Heart right ventricle (tissue), 16 donors: ENCODE measurements around the gene MZF1. TPM values are rescaled to one million over a fixed set of nuclear protein-coding genes. Genes with fewer than 3 reads are reported as not detected.
A peak's percentile ranks its signal among the peaks of the same experiment; 100 is the strongest.

Source experiments
- ATAC-seq, 8 donors: fragments of 200-7000 bp; cut with Tn5 transposase; one replicate each; pipeline ENCODE4 v1.9.1; 2020; ENCODE audit warnings: mild to moderate bottlenecking in 8 of 8, moderate library complexity in 8 of 8, moderate number of reproducible peaks in 1 of 8
- DNase-seq, 2 donors: peaks; one replicate each; pipeline ENCODE4 v3.0.0-alpha.2; 2020
- H3K27ac ChIP-seq, 10 donors: fragments of 200-600 bp; sonication (generic) in 2 of 10; one replicate each; pipeline versions ENCODE4 v1.5.0 to v1.8.0; 2020 to 2022; ENCODE audit warnings: mild to moderate bottlenecking in 3 of 10
- H3K27me3 ChIP-seq, 7 donors: fragments of 200-600 bp; one replicate each; pipeline ENCODE4 v1.8.0; 2021 to 2022; ENCODE audit warnings: mild to moderate bottlenecking in 2 of 7
- H3K36me3 ChIP-seq, 9 donors: fragments of 200-600 bp; sonication (generic) in 1 of 9; one replicate each; pipeline versions ENCODE4 v1.5.0 to v1.8.0; 2020 to 2022; ENCODE audit warnings: mild to moderate bottlenecking in 2 of 9
- H3K4me1 ChIP-seq, 9 donors: fragments of 200-600 bp; sonication (generic) in 1 of 9; one replicate each; pipeline versions ENCODE4 v1.5.0 to v1.8.0; 2020 to 2022; ENCODE audit warnings: mild to moderate bottlenecking in 4 of 9
- H3K4me3 ChIP-seq, 10 donors: fragments of 200-600 bp; sonication (generic) in 2 of 10; one replicate each; pipeline versions ENCODE4 v1.5.0 to v1.8.0; 2020 to 2022; ENCODE audit warnings: mild to moderate bottlenecking in 7 of 10, moderate library complexity in 2 of 10
- H3K9me3 ChIP-seq, 11 donors: fragments of 200-600 bp in 10 of 11; sonication (generic) in 2 of 11; one replicate each; pipeline versions ENCODE4 v1.5.0 to v1.8.0; 2013 to 2022; ENCODE audit warnings: mild to moderate bottlenecking in 2 of 11, control low read depth in 1 of 11, moderate library complexity in 1 of 11
- WGBS, 2 donors: extraction: QIAGEN DNeasy Blood & Tissue Kit; methylation state at CpG; one replicate each; pipeline ENCODE4 v1.1.7; 2013; ENCODE audit warnings: inconsistent platforms in 1 of 2; 5-methylcytosine and 5-hydroxymethylcytosine counted together
- intact Hi-C, 10 donors: fragments of 100-400 bp; cut with DNase I; formaldehyde crosslinking; loops; one replicate each; pipeline versions ENCODE4 v1.11.1 to v1.14.2; 2022
- microRNA-seq, 2 donors: library from miRNA; unstranded; fragments of <30 nt; microRNA quantifications; one replicate each; pipeline ENCODE4 v1.2.0, GENCODE V29; 2021
- polyA plus RNA-seq, 2 donors: library from polyadenylated mRNA; stranded (reverse); fragments of 200-250 nt; gene quantifications; one replicate each; pipeline ENCODE4 v1.2.3, GENCODE V29; 2013
- total RNA-seq, 10 donors: library from RNA; stranded (reverse); fragmentation: NEBNext Ultra II Directional in 3 of 10; extraction: Animal tissue kit (Norgen Biotek cat#: 25700) in 3 of 10; gene quantifications; one replicate each; pipeline versions ENCODE4 v1.2.1 to v1.2.4, GENCODE V29; 2021 to 2023
- TF ChIP-seq, protein P1 (sequence below), 9 donors: fragments of 200-600 bp; sonication (generic) in 2 of 9; IDR thresholded peaks; one replicate each; pipeline versions ENCODE4 v1.5.0 to v1.8.0; 2021 to 2022; ENCODE audit warnings: antibody characterized with exemption in 9 of 9, mild to moderate bottlenecking in 5 of 9, moderate library complexity in 1 of 9
- donor health status: Arrhythmogenic right ventricular cardiomyopathy.
- donor health status: ischemic (EF 13 %, LVEDD 7.1; RV severe dilation, severe dysfunction).
- donor health status: healthy with polysubstance abuse.
- donor health status: DM: no; HTN: yes; CAD: no.
- donor health status: DM: no; HTN: no; CAD: no.
- donor health status: ischemic (EF 25% LVEDD 6.9; RV normal size, moderate dysfunction).
- donor health status: ischemic (EF 25% LVEDD 5.7; RV mildly dilated, moderate dysfunction).
- donor health status: healthy.
- donor health status: DM: yes; HTN: yes; CAD: no.
- donor health status: Ischemic cardiomyopathy.
- donor health status: ischemic (EF 35%, LVEDD 5.7; RV mildly dilated, moderate dysfunction).
- donor health status: nonischemic (EF 11% LVEDD 7.7; RV severe dilation, severe dysfunction).
- donor health status: DM: yes; HTN: yes; CAD: no.
- donor health status: PGD.
- donor health status: ischemic (EF 29% LVEDD 5.4; RV normal size, mild dysfunction).
- donor health status: nonischemic (EF 23%, LVEDD 6.1; RV moderate dilation, normal function).

The MZF1 gene
- total and polyA plus RNA-seq, 12 donors, result 4.4 to 28.0 (median 8.3) TPM

DNA sequence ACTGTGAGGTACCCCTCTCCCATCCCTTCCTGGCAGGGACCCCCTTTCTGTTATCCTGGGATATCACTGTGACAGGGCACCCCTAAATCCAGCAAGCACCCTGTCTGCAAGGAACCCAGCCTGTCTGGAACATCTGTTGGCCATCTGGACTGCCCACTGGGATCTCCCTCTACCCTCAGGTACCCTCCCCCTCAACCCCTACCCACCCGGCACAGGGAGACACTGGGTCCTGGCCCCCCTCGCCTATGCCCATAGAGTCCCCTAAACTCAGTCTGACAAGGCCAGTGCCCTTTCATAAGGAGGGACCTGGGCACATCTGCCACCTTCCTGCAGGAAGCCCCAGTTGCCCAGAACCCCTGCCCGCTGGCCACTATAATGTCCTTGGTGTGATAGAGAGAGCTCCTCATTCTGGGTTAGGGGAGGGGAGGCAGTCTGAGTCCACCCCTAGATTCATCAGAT, 58.5 kb downstream of the MZF1 start:
- ATAC-seq, result no peak
- H3K9me3 ChIP-seq, result no peaks in the 10 kb centered on the region
- H3K4me3 ChIP-seq, result peak overlapping the region in 8 of 10 donors; percentile 30 to 54 (median 50)
- H3K4me1 ChIP-seq, result peaks cover 11 to 54% (median 39%) of the 10 kb centered on the region in 9 donors
- H3K36me3 ChIP-seq, result peaks cover 0 to 32% (median 16%) of the 10 kb centered on the region in 9 donors
- no peak for DNase-seq
- peak overlapping the region in 6 of 10 donors; percentile 30 to 72 (median 58) for H3K27ac ChIP-seq
- 71 to 81% methylated on average over 3 of the region's 3 CpGs for WGBS, 2 donors
- H3K27me3 ChIP-seq, result no peaks in the 10 kb centered on the region
- intact Hi-C loops, result no loop called here
- TF ChIP-seq, protein P1, sequence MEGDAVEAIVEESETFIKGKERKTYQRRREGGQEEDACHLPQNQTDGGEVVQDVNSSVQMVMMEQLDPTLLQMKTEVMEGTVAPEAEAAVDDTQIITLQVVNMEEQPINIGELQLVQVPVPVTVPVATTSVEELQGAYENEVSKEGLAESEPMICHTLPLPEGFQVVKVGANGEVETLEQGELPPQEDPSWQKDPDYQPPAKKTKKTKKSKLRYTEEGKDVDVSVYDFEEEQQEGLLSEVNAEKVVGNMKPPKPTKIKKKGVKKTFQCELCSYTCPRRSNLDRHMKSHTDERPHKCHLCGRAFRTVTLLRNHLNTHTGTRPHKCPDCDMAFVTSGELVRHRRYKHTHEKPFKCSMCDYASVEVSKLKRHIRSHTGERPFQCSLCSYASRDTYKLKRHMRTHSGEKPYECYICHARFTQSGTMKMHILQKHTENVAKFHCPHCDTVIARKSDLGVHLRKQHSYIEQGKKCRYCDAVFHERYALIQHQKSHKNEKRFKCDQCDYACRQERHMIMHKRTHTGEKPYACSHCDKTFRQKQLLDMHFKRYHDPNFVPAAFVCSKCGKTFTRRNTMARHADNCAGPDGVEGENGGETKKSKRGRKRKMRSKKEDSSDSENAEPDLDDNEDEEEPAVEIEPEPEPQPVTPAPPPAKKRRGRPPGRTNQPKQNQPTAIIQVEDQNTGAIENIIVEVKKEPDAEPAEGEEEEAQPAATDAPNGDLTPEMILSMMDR (IDR thresholded peaks at IDR 0.05), result no peak

DNA sequence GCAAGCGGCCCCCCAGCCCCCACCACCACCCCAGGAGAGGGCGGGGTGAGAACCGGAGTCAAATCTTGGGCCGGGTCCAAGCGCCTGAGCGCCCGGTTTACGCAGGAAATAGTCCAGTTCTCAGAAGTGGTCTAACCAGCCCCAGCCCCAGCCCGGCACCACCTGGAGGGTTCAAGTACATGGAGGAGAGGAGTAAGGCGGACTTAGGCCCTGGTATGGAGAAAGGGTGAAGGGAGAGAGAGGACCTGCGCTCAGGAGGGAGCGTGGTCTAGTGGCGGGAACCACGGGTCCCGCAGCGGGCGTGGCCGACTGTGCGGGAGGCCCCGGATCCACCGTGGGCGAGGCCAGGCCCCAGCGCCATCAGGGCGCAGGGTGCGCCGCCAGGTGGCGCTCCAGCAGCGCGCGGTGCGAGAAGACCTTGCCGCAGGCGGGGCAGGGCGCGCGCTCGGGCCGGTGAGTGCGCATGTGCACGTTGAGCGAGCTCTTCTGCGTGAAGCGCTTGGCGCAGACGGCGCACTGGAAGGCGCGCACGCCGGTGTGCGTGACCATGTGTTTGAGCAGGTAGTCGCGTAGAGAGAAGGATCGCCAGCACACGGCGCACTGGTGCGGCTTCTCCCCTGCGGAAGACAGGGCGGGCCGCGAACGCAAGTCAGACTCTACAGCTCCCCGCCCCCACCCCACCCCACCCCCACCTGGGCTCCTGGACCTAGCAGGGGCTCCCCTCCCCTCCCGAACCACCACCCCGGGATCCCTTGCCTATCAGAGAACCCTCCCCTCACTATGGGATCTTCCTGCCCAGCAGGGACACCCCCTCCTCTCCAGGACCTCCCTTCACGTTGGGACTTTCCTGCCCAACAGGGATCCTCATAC, 59.2 kb downstream of the MZF1 start:
- Histone ChIP-seq H3K4me1 (peaks cover 11 to 54% (median 39%) of the 10 kb centered on the region in 9 donors), H3K27me3 (no peaks in the 10 kb centered on the region), H3K4me3 (peak overlapping the region in 9 of 10 donors; percentile 30 to 54 (median 49)), H3K9me3 (no peaks in the 10 kb centered on the region), H3K36me3 (peaks cover 0 to 32% (median 16%) of the 10 kb centered on the region in 9 donors), H3K27ac (peak overlapping the region in 9 of 10 donors; percentile 21 to 72 (median 47))
- WGBS, 2 donors, result 19 to 35% methylated on average over 65 of the region's 66 CpGs
- TF ChIP-seq, protein P1 (IDR thresholded peaks at IDR 0.05), result peak; percentile 73 to 96 (median 86)
- intact Hi-C loops, result no loop called here
- DNase-seq, result peak; percentile 77 to 92
- peak; percentile 81 to 91 (median 88) for ATAC-seq

DNA sequence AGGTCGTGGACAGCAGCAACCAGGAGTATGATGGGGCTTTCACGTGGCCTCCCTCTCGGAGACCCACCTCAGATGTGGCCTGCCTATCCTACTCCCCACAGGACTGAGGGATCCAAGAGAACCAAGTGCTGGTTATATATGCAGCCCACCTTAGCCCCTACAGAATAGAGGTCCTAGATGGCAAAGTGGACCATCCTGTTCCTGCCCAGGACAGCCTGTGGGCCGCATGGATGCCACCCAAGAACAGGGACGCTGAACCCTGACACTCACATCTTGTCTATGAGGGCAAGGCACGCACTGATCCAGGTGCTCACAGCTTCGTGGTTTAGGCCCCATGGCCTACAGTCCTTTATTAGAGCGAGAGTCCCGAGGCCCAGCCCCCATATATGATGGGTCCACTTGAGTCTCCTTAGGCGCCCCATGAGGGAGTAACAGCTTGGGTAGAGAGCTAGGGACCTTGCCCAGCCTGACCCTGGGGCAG, 59.9 kb downstream of the MZF1 start:
- peak in 3 of 8 donors; percentile 10 to 12 (median 10) for ATAC-seq
- Histone ChIP-seq H3K4me1 (peaks cover 7 to 47% (median 33%) of the 10 kb centered on the region in 9 donors), H3K9me3 (no peaks in the 10 kb centered on the region), H3K27ac (peak overlapping the region in 6 of 10 donors; percentile 21 to 72 (median 46)), H3K4me3 (no peak overlapping the region), H3K36me3 (peaks cover 0 to 32% (median 16%) of the 10 kb centered on the region in 9 donors), H3K27me3 (no peaks in the 10 kb centered on the region)
- intact Hi-C loops, result no loop called here
- 85 to 86% methylated on average over 10 of the region's 10 CpGs for WGBS, 2 donors
- TF ChIP-seq, protein P1 (IDR thresholded peaks at IDR 0.05), result no peak
- DNase-seq, result no peak

Small RNA genes lying within 50 kb of the gene (microRNA-seq; reads per million reads assigned to microRNA genes)
- 0 reads per million in 2 donors for gene MIR6807

Other genes with a start within 250 kb of the MZF1 start
- gene ZSCAN22, start 246.3 kb downstream of the MZF1 start, total RNA-seq, result 1 to 10 TPM; 1.2 to 2.1 (median 1.4) TPM
- under 1 TPM; 0.80 to 0.87 TPM for gene ZSCAN22, start 246.3 kb downstream of the MZF1 start, polyA plus RNA-seq
- 1 to 10 TPM in 9 of 10 donors, under 1 TPM in 1; 0.80 to 5.5 (median 2.0) TPM for gene A1BG, start 219.8 kb downstream of the MZF1 start, total RNA-seq
- 1 to 10 TPM; 9.6 TPM for gene A1BG, start 219.8 kb downstream of the MZF1 start, polyA plus RNA-seq
- under 1 TPM in 9 of 10 donors, not detected in 1; 0.14 to 0.73 (median 0.30) TPM for gene ZNF497, start 210.6 kb downstream of the MZF1 start, total RNA-seq
- gene ZNF497, start 210.6 kb downstream of the MZF1 start, polyA plus RNA-seq, result under 1 TPM; 0.22 to 0.33 TPM
- gene ZNF837, start 192.3 kb downstream of the MZF1 start, total RNA-seq, result under 1 TPM; 0.11 to 0.90 (median 0.41) TPM
- under 1 TPM; 0.36 to 0.88 TPM for gene ZNF837, start 192.3 kb downstream of the MZF1 start, polyA plus RNA-seq
- 100 to 1,000 TPM; 360 to 610 (median 413) TPM for gene RPS5, start 186.1 kb downstream of the MZF1 start, total RNA-seq
- gene RPS5, start 186.1 kb downstream of the MZF1 start, polyA plus RNA-seq, result 1,000 to 10,000 TPM in 1 of 2 donors, 100 to 1,000 TPM in 1; 430 to 2,053 TPM
- gene RNF225, start 177.7 kb downstream of the MZF1 start, total RNA-seq, result not detected
- not detected for gene RNF225, start 177.7 kb downstream of the MZF1 start, polyA plus RNA-seq
- 10 to 100 TPM; 12.7 to 20.4 (median 17.6) TPM for gene ZNF584, start 164.7 kb downstream of the MZF1 start, total RNA-seq
- 10 to 100 TPM in 1 of 2 donors, 1 to 10 TPM in 1; 6.5 to 15.9 TPM for gene ZNF584, start 164.7 kb downstream of the MZF1 start, polyA plus RNA-seq
- 1 to 10 TPM; 3.6 to 6.7 (median 5.1) TPM for gene ZNF132, start 133.2 kb downstream of the MZF1 start, total RNA-seq
- 1 to 10 TPM; 1.1 to 1.3 TPM for gene ZNF132, start 133.2 kb downstream of the MZF1 start, polyA plus RNA-seq
- gene ZNF324B, start 121.7 kb downstream of the MZF1 start, total RNA-seq, result 1 to 10 TPM; 1.9 to 5.2 (median 3.2) TPM
- 1 to 10 TPM; 1.4 to 1.6 TPM for gene ZNF324B, start 121.7 kb downstream of the MZF1 start, polyA plus RNA-seq
- gene ZNF324, start 106.3 kb downstream of the MZF1 start, total RNA-seq, result 1 to 10 TPM; 3.8 to 6.1 (median 5.1) TPM
- gene ZNF324, start 106.3 kb downstream of the MZF1 start, polyA plus RNA-seq, result 1 to 10 TPM; 2.6 to 4.0 TPM
- gene ZNF446, start 97.0 kb downstream of the MZF1 start, total RNA-seq, result 1 to 10 TPM; 4.2 to 7.0 (median 5.1) TPM
- gene ZNF446, start 97.0 kb downstream of the MZF1 start, polyA plus RNA-seq, result 10 to 100 TPM in 1 of 2 donors, 1 to 10 TPM in 1; 7.1 to 11.1 TPM
- gene SLC27A5, start 61.3 kb downstream of the MZF1 start, total RNA-seq, result 1 to 10 TPM; 2.2 to 4.9 (median 3.9) TPM
- gene SLC27A5, start 61.3 kb downstream of the MZF1 start, polyA plus RNA-seq, result 1 to 10 TPM; 7.4 to 7.9 TPM
- 10 to 100 TPM in 5 of 10 donors, 1 to 10 TPM in 5; 7.7 to 13.3 (median 9.7) TPM for gene ZBTB45, start 53.5 kb downstream of the MZF1 start, total RNA-seq
- 1 to 10 TPM; 7.1 to 8.7 TPM for gene ZBTB45, start 53.5 kb downstream of the MZF1 start, polyA plus RNA-seq
- 100 to 1,000 TPM; 121 to 163 (median 150) TPM for gene TRIM28, start 29.3 kb downstream of the MZF1 start, total RNA-seq
- 100 to 1,000 TPM; 105 to 129 TPM for gene TRIM28, start 29.3 kb downstream of the MZF1 start, polyA plus RNA-seq
- gene CHMP2A, start 18.2 kb downstream of the MZF1 start, total RNA-seq, result 100 to 1,000 TPM; 123 to 151 (median 131) TPM
- gene CHMP2A, start 18.2 kb downstream of the MZF1 start, polyA plus RNA-seq, result 100 to 1,000 TPM; 239 to 349 TPM
- 100 to 1,000 TPM; 107 to 146 (median 122) TPM for gene UBE2M, start 14.7 kb downstream of the MZF1 start, total RNA-seq
- gene UBE2M, start 14.7 kb downstream of the MZF1 start, polyA plus RNA-seq, result 100 to 1,000 TPM in 1 of 2 donors, 10 to 100 TPM in 1; 45.4 to 115 TPM